Muscle of arm (tissue), 12 donors: ENCODE measurements around the gene OSER1. TPM values are rescaled to one million over a fixed set of nuclear protein-coding genes. Genes with fewer than 3 reads are reported as not detected.

Experiments
- DNase-seq: peaks from one replicate; pipeline ENCODE4 v3.0.0-alpha.2; 2013
- polyA plus RNA-seq, 12 donors: library from polyadenylated mRNA; unstranded; fragments of 120-200 nt; gene quantifications; one replicate each; pipeline ENCODE4 v1.2.1, GENCODE V29; 2013; ENCODE audit not compliant: insufficient read length in 12 of 12

The OSER1 gene
- polyA plus RNA-seq, 12 donors = 9.1 to 35.7 (median 28.8) TPM; not detected in 1

DNA sequence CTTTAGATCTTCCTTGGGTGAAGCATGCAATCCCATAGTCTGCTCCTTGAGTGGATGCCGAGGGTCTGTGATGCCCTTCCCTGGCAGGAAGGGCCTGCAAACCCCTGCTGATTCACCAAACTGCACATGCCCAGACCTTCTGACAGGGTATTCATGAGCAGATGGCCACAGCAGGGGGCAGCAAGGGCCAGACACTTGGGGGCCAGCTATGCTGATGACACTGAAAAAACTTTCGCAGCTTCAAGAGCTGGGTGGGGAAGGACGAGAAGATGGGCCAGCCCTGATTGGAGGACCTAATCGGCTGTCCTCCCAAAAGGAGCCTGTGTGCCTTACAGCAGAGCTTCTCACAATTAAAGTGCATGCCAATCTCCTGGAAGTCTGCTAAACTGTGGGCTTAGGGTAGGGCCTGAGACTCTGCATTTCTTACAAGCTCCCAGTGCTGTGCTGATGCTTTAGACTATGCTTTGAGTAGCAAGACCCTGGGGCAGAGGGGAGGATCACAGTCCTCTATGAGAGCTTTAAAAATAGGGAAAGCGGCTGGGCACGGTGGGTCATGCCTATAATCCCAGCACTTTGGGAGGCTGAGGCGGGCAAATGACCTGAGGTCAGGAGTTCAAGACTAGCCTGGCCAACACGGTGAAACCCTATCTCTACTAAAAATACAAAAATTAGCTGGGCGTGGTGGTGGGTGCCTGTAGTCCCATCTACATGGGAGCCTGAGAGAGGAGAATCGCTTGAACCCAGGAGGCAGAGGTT lies 21.3 kb upstream of the OSER1 start:
- no peak for DNase-seq

DNA sequence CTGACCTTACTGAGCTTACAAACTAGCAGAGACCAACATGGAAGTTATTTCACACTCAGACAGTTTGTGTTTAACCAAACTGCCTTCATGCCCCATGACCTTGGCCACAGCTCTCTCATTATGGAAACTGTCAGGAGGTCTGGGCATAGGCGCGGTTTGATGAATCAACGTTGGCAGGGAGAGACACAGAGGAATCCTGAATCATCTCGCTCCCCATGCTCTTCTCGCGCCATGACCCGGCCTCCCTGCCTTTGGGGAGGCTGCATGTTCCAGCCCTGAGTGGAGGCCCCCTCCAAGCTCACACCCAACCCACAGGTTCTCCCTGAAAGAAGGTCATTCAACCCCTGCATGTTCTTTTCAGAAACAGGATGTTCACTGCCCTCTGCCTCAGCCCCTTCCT lies 20.6 kb upstream of the OSER1 start:
- DNase-seq = no peak

DNA sequence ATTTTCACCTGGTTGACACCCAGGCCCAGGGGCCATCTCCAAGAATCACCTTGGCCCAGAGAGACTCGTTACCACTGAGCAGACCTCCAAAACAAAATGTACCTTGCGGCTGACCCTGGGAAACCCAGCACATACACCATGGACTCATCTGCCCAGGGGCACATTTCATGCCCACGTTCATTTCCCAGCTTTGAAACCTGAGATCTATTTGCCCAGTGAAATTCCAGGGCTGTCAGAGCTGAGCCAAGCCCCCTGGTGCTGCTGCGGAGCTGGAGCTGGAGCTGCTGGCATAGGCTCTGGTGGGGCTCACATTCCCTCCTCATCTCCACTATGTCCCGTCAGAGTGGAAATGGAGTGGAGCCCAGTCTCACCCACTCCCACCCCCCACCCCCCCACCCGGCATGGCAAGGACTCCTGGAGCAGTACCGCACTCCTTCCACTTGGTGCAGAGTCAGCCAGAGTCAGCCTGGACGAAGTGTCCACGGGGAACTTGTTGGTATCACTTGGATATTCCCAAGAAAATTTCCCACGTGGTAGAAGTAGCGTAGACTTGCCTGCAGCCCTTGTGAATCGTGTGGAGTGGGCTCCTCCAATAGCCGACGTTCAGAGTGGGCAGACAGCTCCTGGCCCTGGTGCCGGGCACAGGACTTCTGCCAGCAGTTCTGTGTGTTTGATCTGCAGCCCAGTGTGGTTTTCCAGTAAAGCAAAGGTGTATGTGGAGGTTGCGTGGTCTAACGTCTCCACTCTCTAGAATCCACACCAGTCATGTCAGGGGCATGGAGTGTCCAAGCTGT lies 18.1 kb upstream of the OSER1 start:
- DNase-seq = no peak

DNA sequence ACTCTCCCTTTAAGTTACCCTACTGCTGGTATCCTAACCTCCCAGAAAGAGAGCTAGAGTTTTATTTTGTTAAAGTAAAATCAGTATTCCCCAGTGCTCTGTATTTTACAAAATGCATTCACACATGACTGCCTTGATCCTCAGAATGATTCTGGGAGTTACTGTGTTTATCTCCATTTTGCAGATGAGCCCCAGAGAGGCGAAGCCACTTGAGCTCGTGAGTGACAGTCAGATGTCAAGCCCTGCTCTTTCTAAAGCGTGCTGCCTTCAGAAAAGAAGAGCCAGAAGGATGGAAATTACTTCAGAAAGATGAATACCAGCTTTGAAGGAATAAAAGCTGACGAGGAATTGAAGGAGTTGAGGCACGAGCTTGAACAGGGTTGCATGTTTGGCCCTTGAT lies 14.1 kb upstream of the OSER1 start:
- no peak for DNase-seq

DNA sequence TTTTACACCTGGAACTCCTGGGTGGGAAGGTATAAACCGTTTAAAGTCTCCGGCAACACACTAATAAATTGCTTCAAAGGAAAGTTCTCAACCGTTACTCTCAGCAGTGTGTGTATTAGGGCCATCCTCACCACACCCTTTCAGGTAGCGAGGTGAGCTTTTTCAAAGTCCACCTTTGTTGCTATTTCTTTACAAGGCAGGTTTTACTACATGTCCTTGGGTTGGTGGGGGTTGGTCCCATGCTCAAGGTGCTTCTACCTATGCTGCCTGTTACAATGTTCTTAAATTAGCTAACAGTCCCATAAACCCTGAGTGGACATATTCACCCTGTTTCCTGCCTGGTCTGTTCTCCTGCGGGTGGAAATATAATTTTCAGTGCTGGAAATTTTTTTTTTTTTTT lies 13.2 kb upstream of the OSER1 start:
- DNase-seq = no peak

DNA sequence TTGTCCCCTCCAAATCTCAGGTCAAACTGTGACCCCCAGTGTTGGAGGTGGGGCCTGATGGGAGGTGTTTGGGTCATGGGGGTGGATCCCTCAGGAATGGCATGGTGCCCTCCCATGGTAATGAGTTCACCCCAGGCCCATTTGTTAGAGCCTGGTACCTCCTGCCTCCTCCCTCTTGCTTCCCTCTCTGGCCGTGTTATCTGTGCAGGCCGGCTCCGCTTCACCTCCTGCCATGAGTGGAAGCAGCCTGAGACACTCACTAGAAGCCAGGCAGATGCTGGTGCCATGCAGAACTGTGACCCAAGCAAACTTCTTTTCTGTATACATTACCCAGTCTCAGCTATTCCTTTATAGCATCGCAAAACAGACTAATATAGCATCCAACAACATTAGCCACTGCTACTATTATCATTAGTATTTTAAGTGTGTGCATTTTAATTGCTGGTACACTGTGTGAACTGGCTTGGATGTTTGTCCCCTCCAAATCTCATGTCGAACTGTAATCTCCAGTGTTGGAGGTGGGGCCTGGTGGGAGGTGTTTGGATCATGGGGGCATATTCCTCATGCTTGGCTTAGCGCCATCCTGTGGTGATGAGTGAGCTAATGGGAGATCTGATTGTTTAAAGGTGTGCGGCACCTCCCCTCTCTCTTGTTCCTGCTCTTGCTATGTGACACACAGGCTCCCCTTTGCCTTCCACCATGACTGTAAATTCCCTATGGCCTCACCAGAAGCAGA lies 12.2 kb upstream of the OSER1 start:
- no peak for DNase-seq

DNA sequence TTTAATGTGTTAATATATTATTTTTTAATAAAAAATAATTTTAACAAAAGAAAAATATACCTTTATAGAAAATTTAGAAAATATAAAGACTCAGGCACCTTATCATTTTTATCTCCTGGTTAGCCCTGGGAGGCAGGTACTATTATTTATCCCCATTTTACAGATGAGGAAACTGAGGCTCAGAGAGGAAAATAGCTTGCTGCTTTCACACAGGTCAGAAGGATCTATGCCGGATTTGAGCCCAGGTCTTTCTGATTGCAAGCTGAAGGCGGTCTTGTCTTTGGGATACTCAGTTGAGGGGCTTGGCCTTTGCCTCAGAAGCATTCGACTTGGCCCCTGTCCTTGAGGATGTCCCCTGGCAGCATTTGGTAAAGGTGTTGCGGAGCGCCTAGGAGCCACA lies 11.5 kb upstream of the OSER1 start:
- DNase-seq = no peak

DNA sequence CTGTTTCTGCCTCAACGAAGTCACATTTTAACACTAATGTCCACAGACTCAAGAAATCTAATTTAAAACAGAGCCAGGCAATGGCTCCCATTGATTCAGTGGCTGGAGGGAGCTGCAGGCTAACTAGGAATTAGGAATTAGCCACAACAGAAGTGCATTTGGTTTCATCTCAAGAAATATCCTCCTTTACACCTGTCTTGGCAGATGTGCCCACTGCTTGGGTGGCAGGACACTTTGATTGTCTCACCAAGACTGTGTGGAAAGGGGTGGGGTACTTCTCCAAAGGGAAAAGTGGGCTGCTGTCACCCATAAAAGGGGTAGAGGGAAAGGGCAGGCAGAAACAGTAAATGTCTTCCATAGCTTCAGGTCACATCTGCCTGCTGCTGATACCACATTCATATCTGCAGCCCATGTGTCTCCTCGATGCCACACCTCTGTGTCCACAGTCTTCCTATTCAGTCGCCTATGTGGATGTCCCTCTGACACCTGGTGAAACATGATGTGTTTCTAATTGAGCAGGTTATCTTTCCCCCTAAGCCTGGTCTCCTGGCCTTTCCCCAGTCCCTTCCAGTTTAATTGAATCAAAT lies 10.9 kb upstream of the OSER1 start:
- DNase-seq = no peak

DNA sequence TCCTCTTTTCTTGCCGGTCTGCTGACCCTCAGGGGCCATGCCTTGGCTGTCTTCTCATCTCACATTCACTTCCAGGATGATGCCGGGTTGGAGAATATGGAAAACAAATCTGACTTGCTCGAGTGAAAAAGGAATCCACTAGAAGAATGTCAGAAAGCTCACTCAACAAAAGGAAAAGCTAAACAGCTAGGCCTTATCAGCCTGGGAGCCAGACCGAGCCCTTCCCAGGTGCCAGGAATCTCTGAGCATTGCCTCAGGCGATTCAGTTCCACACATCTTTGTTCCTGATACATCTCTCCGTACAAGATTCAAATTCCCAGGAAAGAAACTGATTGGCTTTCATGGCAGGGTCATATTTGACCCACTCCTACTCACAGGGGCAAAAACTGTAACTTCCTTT lies 9.2 kb upstream of the OSER1 start:
- no peak for DNase-seq

DNA sequence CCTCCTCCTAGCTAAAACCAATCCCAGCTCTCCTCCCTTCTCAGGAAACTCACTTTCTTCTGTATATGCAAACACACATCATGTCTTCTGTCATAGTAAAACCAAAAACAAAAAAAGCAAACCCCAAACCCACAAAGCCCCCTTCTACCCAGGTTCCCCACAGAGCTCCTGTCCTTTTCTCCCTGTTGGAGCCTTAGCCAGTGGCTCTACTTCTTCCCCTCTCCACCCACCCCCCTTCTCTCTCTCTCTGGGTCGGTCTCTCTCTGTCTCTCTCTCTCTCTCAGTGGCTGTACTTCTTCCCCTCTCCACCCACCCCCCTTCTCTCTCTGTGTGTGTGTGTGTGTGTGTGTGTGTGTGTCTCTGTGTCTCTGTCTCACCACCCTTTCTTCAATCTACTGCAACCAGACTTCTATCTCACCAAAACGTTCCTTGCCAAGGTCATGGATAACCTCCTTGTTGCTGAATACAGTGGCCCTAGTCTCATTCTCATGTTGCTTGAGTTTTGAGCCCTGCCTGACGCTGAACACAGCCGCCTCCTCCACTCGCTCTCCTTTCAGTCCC lies 8.7 kb upstream of the OSER1 start:
- DNase-seq = no peak

DNA sequence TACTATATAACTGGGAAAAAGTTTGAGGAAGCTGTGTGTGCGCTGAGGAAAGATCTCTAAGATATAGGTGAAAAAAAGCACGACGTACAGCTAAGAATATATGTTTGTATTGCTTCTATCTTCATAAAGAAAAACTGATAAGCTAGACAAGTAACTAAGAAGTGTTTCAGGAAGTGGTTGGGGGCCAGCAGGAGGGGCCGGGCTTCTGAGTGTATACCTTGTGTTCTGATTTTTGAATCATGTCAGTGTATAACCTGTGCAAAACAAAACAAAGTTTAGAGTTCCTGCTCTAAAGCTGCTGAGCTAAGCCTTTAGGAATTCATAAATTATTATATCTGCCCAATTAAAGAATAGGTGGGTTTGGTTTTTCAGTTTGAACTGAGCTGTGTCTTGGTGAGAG lies 7.9 kb upstream of the OSER1 start:
- no peak for DNase-seq

DNA sequence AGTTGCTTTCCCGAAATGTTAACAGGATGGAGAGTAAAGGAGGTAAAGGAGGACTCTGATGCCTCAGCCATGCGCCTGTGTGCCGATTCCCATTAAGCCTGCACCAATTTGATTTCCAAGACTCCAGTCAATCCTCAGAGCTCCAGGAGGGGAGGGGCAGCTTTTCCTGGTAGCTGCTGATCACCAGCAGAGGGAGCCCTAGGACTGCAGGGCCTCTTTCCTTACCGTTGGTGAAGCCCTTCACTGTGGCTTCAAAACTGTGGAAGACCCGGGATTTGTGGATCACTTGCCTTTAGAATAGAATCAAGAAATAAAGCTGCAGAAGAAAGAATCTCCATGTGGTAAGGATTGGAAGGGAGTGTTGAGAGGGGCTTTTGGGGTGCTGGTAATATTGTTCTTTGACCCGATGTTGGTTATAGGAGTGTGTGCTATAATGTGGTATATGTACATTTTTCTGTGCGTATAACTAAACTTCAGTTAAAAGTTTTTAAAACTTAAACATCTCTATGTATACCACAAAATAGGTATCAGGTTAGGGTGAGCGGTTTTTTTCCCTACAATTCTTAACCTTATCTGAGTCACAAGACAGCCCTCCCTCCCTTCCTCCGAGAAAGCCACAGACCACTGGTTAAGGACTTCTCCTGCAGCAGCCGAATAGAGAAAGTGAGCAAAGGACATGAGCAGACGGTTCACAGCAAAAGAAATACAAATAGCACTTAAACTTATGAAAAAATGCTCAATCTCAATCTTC lies 6.9 kb upstream of the OSER1 start:
- peak; percentile 31 for DNase-seq

DNA sequence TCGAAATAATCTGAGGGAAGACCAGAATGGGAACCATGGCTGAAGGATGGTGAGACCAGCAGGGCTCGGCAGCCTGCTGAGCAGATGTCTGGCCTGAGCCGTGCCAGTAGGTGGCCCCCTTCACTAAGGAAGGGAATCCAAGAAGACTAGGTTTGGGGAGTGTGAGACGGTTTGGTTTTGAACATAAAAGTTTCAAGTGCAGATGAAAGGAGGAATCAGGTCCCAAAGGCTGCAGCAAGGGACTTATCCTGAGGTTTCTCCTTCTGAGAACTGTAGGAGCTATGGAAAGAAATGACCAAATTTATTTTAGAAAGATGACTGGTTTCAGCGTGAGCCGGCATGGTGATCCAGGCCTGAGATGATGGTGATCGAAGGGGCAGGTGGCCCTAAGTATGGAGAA lies 4.6 kb upstream of the OSER1 start:
- peak; percentile 55 for DNase-seq

DNA sequence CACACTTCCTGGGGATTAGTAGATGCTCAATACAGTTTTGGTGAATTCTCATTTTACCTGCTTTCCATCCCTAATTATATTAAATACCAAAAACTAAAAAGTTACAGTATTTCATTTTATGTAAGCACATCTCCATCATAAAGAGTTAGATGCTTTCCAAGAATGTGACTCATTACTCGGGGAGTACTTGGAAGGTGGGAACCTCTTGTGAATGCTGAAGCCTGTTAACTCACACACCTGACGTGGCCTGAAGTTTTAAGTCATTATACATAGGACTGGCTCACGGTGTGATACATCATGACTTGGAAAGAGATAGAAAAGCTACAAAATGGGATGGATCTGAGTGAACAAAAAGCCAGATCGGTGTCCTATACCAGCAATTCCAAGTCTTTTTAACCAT lies 2.2 kb upstream of the OSER1 start:
- DNase-seq = no peak

DNA sequence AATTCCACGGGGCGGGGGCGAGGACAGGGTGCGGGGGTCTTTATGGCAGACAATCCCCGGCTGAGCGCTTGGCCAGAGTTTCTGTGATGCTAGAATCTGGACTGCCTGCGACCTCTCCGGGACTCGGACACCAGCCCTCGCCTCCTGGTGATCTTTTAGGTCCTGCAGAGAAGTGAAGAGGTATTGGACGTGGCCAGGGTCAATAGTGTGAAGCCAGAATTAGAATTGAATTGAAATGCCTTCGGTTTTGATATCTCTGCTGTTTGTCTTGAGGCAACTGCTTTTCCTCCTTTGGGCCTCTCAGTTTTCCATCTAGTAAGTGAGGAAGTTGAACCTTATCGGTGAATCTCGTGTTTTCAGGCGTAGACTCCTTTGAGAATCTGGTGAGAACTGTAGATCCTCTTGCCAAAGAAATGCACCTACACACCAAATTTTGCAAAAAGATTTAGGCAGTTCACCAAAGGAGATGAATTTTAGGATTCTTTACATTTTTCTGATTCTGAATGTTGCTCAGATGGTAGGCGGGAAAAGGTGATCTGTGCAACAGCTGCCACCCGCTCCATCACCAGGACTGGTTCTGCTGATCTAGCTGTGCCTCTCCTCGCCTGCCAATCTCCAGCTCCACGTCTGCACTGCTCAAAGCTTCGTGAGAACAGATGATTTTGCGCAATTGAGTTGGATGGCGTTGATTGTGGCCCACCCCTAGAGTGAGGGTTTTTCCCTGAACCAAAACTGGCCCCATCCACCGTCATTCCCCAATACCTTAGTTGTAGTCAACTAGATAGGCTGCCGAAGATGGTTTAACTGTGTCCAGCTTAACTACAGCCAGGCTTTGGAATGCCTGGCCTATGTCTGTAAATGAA lies 837 bp upstream of the OSER1 start:
- no peak for DNase-seq

DNA sequence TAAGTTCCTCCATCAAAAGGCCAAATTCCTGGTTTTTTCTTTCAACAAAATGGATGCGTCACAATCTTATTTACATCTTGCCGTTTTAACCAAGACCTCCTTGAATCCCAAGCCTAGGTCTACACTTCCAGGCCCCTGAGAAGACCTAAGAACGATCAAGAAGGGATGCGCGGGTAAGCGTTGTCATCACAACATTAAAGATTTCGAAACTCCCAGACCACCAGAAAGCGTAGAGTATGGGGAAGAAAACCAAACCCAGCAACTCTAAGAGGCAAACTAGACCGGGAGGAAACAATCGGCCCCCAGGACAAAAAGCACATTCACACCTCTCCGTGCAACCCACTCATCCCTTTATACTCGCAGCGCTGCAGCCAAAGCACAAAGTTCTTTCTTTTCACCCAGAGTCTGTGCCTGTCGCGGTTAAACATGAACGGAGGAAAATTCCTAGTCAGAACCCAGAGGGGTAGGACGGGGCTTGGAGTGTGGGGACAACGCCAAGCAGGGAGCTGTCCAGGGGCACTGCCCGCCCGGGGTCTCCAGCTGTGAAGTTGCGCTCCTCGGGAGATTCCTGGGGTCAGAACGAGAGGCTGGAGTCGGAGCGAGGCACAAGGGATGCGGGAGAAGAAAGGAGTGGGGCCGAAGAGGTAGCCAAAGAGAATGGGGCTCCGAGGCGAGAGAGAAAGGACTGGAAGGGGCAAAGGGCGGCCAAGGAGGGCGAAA lies 725 bp downstream of the OSER1 start:
- DNase-seq = no peak

DNA sequence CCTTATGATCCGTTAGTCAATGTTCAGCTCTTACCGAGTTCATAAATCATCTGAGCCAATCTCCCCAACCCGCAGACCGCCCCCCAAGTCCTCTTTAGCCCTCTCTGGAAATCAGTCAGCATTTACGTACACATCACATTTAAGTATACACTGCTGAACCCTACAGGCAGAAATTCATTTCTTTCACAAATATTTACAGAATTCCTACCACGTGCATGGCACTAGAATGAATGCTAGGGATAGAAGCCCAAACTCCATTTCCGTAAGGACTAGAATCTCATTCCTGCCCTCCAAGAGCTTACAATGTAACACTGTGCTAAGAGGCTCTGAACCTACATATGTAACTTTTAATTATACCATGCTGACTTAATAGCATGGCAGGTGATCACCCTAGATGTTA lies 1.8 kb downstream of the OSER1 start:
- DNase-seq = no peak

DNA sequence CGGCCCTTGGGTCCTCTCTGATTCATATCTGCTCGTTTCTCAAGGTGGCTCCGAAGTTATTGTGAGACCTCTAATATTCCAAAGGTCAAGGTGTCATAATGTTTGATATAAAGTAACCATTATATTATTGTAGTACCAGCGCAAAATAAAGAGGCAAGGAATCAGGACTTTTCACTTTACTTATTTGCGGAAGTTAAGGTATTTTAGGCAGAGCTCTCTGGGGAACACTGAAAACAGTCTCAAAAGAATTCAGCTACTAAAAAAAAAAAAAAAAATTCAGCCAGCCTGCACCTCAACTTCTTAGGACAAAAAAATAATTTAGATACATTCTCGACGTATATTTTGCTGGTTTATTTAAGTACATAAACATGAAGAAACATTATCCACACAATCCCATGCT lies 2.4 kb downstream of the OSER1 start:
- no peak for DNase-seq

DNA sequence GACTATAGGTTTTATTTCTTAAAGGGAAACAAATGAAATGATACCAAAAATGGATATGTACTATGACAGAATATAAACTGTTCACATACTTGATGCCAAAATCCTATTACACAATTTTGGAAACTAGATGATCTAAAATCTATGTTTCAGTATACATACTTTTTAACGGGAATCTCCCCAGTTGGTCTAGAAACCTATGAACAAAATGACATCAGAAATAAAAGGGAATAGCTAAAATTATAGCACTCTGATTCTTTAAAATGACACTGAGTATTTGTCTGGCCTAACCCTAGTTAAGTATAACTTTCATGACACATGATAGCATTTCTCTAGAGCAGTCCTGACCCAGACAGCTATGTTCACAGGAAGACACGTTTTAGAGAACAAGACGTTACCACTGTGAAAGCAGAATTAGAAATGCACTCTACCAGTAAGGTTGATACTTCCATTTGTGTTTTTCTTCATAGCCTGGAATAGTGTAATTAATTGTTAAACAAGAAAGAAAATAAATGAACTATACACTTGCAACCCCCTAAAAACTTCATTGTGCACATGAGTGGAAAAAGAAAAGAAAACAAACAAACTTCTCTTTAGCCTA lies 3.3 kb downstream of the OSER1 start:
- DNase-seq = no peak
